Spleen (tissue), 11 donors: Measurements from ENCODE around the gene MECP2. TPM values are rescaled to one million over a fixed set of nuclear protein-coding genes. Genes with fewer than 3 reads are reported as not detected.
A peak's percentile ranks its signal among the peaks of the same experiment; 100 is the strongest.

Experiments
- DNase-seq: peaks from one replicate; pipeline ENCODE4 v3.0.0-alpha.2; 2020
- H3K27ac ChIP-seq, 8 donors: fragments of 200-600 bp; sonication (generic) in 7 of 8; 1 replicate in 4 of 8; 2 replicates in 4 of 8; pipeline versions ENCODE4 v1.5.0 to v1.8.0; 2016 to 2021; ENCODE audit warnings: inconsistent platforms in 4 of 8, mild to moderate bottlenecking in 4 of 8, moderate library complexity in 1 of 8
- H3K27me3 ChIP-seq, 7 donors: fragments of 200-600 bp; sonication (generic) in 6 of 7; replicated peaks in 1 of 7; 1 replicate in 4 of 7; 2 replicates in 3 of 7; pipeline versions ENCODE4 v1.5.0 to v1.8.0; 2016 to 2021; ENCODE audit warnings: inconsistent platforms in 3 of 7, mild to moderate bottlenecking in 1 of 7
- H3K36me3 ChIP-seq, 6 donors: fragments of 200-600 bp; sonication (generic) in 5 of 6; 1 replicate in 4 of 6; 2 replicates in 2 of 6; pipeline versions ENCODE4 v1.5.0 to v1.8.0; 2016 to 2021; ENCODE audit warnings: inconsistent platforms in 2 of 6
- H3K4me1 ChIP-seq, 6 donors: fragments of 200-600 bp; sonication (generic) in 5 of 6; 1 replicate in 3 of 6; 2 replicates in 3 of 6; pipeline versions ENCODE4 v1.5.0 to v1.8.0; 2016 to 2021; ENCODE audit warnings: inconsistent platforms in 3 of 6
- H3K4me3 ChIP-seq, 8 donors: fragments of 200-600 bp; sonication (generic) in 7 of 8; 1 replicate in 4 of 8; 2 replicates in 4 of 8; pipeline versions ENCODE4 v1.5.0 to v1.8.0; 2016 to 2021; ENCODE audit warnings: inconsistent platforms in 4 of 8, mild to moderate bottlenecking in 4 of 8, moderate library complexity in 2 of 8
- H3K9me3 ChIP-seq, 8 donors: fragments of 200-600 bp; sonication (generic) in 7 of 8; 1 replicate in 4 of 8; 2 replicates in 4 of 8; pipeline versions ENCODE4 v1.5.0 to v1.8.0; 2016 to 2021; ENCODE audit warnings: inconsistent platforms in 4 of 8
- CTCF ChIP-seq, 11 experiments: fragments of 200-600 bp in 7 of 11; fragments of 450-650 bp in 4 of 11; sonication (generic) in 4 of 11; IDR thresholded peaks in 8 of 11; conservative IDR thresholded peaks in 3 of 11; 1 replicate in 7 of 11; 2 replicates in 4 of 11; pipeline versions ENCODE4 v1.4.0 to v1.8.0; 2016 to 2021; ENCODE audit warnings: antibody characterized with exemption in 11 of 11, inconsistent platforms in 4 of 11, mild to moderate bottlenecking in 1 of 11
- POLR2A ChIP-seq, 3 donors: fragments of 450-650 bp; IDR thresholded peaks; one replicate each; pipeline ENCODE4 v1.5.1; 2017; ENCODE audit warnings: antibody characterized with exemption in 3 of 3, mild to moderate bottlenecking in 1 of 3
- POLR2AphosphoS5 ChIP-seq, 3 donors: sonication (generic); formaldehyde crosslinking; IDR thresholded peaks; one replicate each; pipeline ENCODE4 v1.5.1; 2017; ENCODE audit warnings: antibody characterized with exemption in 3 of 3
- WGBS, 5 donors: extraction: QIAGEN DNeasy Blood & Tissue Kit in 3 of 5; methylation state at CpG; one replicate each; pipeline versions ENCODE4 v1.1.5 to v1.1.7; 2013 to 2018; 5-methylcytosine and 5-hydroxymethylcytosine counted together
- intact Hi-C: fragments of 100-400 bp; cut with DNase I; formaldehyde crosslinking; loops from one replicate; pipeline ENCODE4 v1.15.0; 2023; ENCODE audit warnings: low total_unique reads
- polyA plus RNA-seq, 3 donors: library from polyadenylated mRNA; stranded (reverse); fragments of 200-250 nt; gene quantifications; one replicate each; pipeline ENCODE4 v1.2.1, GENCODE V29; 2013
- total RNA-seq, 7 donors: library from RNA; depleted of rRNA in 3 of 7; stranded (reverse); fragments of >200 nt in 3 of 7; fragmentation: NEBNext Ultra II Directional in 4 of 7; extraction: Animal tissue kit (Norgen Biotek cat#: 25700) in 4 of 7; gene quantifications; one replicate each; pipeline versions ENCODE4 v1.1.0 to v1.2.1, GENCODE V29; 2016 to 2021
- donor health status: healthy with polysubstance abuse.
- donor health status: DM: no; HTN: no; CAD: no; lungs with moderate emphysema.
- donor health status: DM: no; HTN: no; CAD: no.
- donor health status: Bipolar disorder and iron deficiency.
- donor health status: healthy.
- donor health status: DM: no; HTN: no; CAD: no.
- donor health status: DM: yes; HTN: yes; CAD: no.

The MECP2 gene
- total and polyA plus RNA-seq, 10 donors = 15.2 to 104 (median 71.5) TPM

GRCh38 chrX:154039577-154039976 is 57.9 kb downstream of the MECP2 start:
- DNase-seq = no peak
- peaks cover 0 to 4% (median 0%) of the 10 kb centered on the region in 7 donors for H3K27me3 ChIP-seq
- H3K9me3 ChIP-seq = no peaks in the 10 kb centered on the region
- intact Hi-C loops = no loop called here
- peaks cover 0 to 58% (median 29%) of the 10 kb centered on the region in 6 donors for H3K4me1 ChIP-seq
- H3K4me3 ChIP-seq = no peak overlapping the region
- TF ChIP-seq CTCF (IDR thresholded peaks at IDR 0.05 in 8 of 11, conservative IDR thresholded peaks at IDR 0.05 in 3 of 11) = no peak
- no peak for TF ChIP-seq POLR2A (IDR thresholded peaks at IDR 0.05)
- TF ChIP-seq POLR2AphosphoS5 (IDR thresholded peaks at IDR 0.05) = no peak
- peaks cover 0 to 34% (median 0%) of the 10 kb centered on the region in 6 donors for H3K36me3 ChIP-seq
- WGBS, 5 donors = 65 to 87% (median 86%) methylated on average over 11 of the region's 11 CpGs
- H3K27ac ChIP-seq = peak overlapping the region in 4 of 8 donors; percentile 13 to 62 (median 51)

GRCh38 chrX:154038656-154039055 is 58.9 kb downstream of the MECP2 start:
- intact Hi-C loops = no loop called here
- WGBS, 5 donors = 56 to 83% (median 70%) methylated on average over 5 of the region's 5 CpGs
- no peak overlapping the region for H3K27ac ChIP-seq
- H3K27me3 ChIP-seq = peaks cover 0 to 4% (median 0%) of the 10 kb centered on the region in 7 donors
- H3K4me1 ChIP-seq = peaks cover 0 to 50% (median 26%) of the 10 kb centered on the region in 6 donors
- TF ChIP-seq POLR2AphosphoS5 (IDR thresholded peaks at IDR 0.05) (no peak), CTCF (IDR thresholded peaks at IDR 0.05 in 8 of 11, conservative IDR thresholded peaks at IDR 0.05 in 3 of 11) (no peak)
- peaks cover 0 to 33% (median 0%) of the 10 kb centered on the region in 6 donors for H3K36me3 ChIP-seq
- H3K4me3 ChIP-seq = no peak overlapping the region
- no peak for DNase-seq
- H3K9me3 ChIP-seq = no peaks in the 10 kb centered on the region

- intact Hi-C loops = no loop called here
- no peak for DNase-seq
- Histone ChIP-seq H3K36me3 (peaks cover 0 to 42% (median 1%) of the 10 kb centered on the region in 6 donors), H3K27me3 (peaks cover 0 to 5% (median 0%) of the 10 kb centered on the region in 7 donors), H3K27ac (no peak overlapping the region), H3K4me3 (no peak overlapping the region), H3K9me3 (no peaks in the 10 kb centered on the region), H3K4me1 (peaks cover 0 to 41% (median 22%) of the 10 kb centered on the region in 6 donors)
- 76 to 96% (median 87%) methylated on average over 5 of the region's 5 CpGs for WGBS, 5 donors
- TF ChIP-seq CTCF (IDR thresholded peaks at IDR 0.05 in 8 of 11, conservative IDR thresholded peaks at IDR 0.05 in 3 of 11) = no peak
- no peak for TF ChIP-seq POLR2A (IDR thresholded peaks at IDR 0.05)
- no peak for TF ChIP-seq POLR2AphosphoS5 (IDR thresholded peaks at IDR 0.05)
Measured at GRCh38 chrX:154037754-154038153, 59.8 kb downstream of the MECP2 start.

- Histone ChIP-seq H3K27me3 (peaks cover 0 to 8% (median 0%) of the 10 kb centered on the region in 7 donors), H3K9me3 (no peaks in the 10 kb centered on the region), H3K36me3 (peaks cover 0 to 54% (median 10%) of the 10 kb centered on the region in 6 donors), H3K4me1 (peaks cover 0 to 28% (median 12%) of the 10 kb centered on the region in 6 donors), H3K4me3 (no peak overlapping the region), H3K27ac (no peak overlapping the region)
- no peak for DNase-seq
- TF ChIP-seq POLR2A (IDR thresholded peaks at IDR 0.05) (no peak), CTCF (IDR thresholded peaks at IDR 0.05 in 8 of 11, conservative IDR thresholded peaks at IDR 0.05 in 3 of 11) (no peak), POLR2AphosphoS5 (IDR thresholded peaks at IDR 0.05) (no peak)
- intact Hi-C loops = no loop called here
- 54 to 82% (median 70%) methylated on average over 7 to 8 of the region's 8 CpGs for WGBS, 5 donors
Measured at GRCh38 chrX:154036513-154036912, 61.0 kb downstream of the MECP2 start.
